Cerebellar nuclear complex (tissue), 1 donor: Measurements from ENCODE around the gene TTC34.

ENCODE experiments used
- DNase-seq, 2 experiments: peaks; one replicate each; lab custom pipeline; 2025; lab: John Stamatoyannopoulos, UW

The TTC34 gene

DNA sequence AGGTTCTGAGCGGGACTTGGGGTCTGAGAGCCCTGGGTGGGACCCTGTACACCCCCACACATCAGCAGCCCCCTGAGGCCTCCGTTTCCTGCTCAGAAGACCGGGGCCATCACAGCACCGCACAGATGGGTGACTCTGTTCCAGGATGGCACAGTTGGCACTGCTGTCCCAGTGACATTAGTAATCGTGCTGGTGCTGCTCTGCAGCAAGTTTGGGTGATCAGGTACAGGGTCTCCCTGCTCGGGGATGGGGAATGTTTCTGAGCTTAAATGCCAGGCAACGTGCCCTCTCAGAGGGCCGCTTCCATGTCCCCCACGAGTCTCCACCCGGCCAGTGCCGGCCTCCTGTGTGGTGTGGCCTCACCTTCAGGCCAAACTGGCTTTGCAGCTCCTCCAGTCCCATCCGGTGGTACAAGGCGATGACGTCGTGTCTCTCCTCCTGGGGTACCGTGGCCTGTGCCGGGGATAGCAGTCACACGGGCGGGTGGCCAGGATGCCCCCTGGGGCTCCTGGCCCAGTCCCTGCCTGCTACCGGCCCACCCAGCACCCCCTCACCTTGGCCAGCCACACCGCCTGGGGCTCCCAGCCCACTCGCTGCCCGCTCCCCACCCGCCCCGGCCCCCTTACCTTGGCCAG is 197.9 kb downstream of the TTC34 start:
- no peak for DNase-seq

DNA sequence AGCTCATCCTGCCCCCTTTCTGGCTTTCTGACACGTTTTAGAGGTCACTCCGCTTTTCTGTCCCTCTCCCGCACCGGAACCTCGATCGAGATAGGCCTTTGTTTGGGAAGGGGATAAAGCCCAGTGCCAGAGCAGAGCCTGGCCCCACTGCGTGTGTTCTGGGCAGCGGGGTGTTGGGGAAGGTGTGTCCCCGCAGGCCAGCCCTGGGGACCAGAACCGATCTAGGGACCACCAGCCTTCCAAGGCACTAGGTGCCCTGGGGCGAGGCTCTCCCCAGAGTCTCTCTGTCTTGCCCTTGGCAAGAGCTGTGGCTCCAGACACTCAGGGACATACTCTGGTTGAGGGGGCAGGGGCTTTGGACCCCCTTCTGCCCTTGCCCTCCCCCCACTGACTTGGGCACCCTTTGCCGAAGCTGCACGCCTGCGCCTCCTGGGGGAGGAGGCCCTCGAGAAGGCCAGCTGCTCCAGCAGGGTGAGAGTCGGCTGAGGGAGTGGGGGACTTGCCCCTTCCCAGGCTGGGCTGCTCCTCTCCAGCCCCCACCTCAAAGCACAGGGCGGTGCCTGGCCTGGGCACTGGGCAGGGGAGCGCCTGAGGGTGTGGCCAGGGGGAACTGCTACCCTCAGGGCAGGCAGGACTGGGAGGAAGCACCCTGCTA is 198.5 kb downstream of the TTC34 start:
- DNase-seq, result no peak

DNA sequence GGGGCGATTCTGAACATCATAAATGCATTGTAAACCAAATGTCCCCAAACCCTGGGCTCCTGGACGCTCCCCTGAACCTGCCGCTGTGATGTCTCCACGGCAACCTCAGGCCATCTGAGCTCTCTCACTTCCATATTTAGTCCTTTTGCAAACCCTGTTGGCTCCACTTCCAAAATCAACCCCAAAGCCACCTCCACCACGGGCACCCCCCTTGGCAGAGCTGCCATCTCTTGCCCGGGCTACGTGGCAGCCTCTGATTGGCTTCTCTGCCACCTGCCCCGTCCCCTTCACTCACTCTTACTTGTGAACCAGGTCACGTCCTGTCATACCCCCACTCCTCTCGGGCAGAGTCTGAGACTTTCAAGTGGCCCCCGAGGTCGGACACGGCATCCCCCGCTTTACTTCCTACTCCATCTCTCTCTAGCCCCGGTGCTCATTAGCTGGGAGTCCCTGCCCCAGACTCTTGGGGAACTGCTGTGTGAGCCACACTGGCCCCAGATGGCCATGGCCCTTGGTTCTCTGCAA is 199.1 kb downstream of the TTC34 start:
- no peak for DNase-seq

DNA sequence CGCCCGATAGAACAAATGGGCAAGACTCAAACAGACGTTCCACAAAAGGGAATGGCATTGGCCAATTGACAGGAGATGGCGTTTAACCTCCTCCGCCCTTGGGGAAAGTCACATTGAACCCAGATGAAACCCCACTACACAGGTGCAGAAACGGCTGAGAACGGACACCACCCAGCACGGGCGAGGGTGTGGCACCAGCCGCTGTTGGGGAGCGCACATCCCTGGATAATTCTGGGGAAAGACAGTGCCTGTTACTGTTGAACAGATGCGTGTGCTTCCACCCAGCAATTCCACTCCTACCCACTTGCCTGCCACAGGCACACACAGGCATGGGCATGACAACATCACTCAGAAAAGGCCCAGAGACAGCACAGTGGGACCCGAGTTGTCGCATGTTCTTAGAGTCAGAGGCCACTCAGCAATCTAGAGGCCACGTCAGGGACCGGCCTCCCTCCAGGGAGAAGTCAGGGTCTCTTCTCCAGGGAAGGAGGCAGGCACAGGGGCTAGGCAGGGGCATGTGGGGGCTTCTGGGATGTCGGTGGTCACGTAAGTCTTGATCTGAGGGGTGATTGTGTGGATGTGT is 199.7 kb downstream of the TTC34 start:
- DNase-seq, result no peak

DNA sequence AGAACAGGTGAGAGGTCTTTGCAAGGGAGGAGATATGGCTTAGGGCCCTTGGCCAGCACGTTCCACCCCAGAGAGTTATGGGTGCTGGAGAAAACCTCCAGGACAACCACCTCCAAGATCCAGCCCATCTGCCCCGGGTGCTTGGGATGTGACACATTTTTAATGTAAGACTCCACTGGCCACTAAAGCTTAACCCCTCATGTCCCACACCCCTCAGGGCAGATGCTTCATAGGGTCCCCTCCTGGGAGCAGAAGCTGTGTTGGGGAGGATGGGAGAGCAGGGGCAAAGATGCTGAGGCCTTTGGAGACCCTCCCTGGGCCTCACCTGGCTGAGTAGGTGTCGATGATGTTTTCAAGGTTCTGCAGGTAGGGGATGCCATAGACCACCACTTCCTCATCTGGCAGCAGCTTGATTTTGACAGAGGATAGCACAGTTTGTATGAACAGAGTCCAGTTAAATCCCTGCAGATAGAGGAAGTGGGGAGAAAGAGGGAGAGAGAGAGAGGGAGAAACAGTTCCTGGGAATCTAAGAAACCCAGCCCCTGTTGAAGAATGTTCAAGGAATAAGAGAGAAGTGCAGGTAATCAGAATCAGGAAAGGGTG is 203.1 kb downstream of the TTC34 start:
- no peak for DNase-seq

DNA sequence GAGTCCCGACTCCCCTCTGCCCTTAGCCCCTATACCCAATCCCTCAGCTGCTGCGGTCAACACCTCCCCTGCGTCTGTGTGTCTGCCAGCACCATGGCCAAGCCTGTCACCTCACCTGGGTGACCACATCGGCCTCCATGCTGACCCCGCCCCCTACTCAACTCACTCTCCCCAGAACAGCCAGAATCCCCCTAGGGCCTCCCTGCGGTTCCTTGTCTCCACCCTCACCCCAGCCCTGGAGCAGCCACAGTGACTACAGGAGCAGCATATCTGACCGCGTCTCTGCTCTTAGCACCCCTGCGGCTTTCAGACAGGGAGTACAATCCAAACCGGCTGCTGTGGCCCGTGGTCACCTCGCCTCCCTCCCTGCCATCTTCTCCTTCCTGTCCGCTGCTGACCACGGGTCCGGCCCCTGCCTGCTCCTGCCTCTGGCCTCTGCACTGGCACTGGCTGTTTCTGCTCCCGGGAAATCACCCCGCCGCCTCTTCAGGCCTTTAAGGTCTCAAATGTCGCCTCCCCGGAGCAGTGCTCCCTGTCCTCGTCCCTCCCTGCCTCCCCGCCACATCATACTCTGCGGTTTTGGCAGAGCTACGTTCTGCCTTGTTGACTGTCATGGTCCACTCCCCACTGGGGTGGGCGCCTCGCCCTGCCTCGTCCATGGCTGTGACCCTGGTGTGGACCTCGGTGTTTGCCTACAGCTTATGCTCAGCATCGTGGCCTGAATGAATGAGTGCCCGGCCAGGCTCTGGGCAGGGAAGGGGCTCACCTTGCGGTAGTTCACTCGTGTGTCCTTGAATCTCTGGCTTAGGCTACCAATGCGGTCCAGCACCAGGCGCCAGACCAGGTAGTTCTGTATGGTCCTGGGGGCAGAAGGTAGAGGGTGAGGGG is 203.8 kb downstream of the TTC34 start:
- no peak for DNase-seq

DNA sequence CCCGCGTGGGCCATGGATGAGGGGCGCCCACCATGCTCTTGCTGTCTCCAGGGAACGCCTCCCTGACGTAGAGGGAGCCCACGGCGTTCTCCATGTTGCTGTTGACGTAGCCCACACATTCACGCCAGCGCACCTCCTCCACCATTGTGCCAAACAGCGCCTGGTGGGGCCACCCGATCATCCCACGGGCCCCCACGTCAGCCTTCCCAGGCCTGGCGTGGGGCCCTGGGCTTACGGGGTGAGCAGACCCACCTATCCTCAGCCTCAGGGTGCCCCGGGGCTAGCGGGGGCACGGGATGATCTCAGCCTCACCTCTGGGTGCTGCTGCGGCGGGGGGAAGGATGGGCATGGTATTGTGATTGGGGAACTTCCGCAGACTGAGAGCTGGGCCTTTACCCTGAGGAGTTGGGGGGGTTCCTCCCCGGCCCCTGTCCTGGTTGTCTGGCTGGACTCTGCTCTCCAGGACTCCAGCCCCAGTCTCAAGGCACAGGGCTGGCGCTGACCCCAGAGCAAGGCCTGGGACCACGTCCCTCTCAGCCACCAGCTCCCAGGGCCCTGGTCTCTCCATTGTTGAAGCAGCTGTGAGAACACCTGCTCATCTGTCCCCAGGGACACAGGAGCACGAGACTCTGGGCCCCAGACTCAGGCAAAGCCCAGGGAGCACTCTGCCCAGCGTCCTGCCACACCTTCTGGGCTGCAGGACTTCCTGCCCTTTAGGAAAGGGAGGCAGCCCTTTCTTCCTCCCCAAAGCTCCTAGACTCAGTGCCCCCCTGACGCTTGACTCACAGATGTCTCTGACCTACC is 204.8 kb downstream of the TTC34 start:
- DNase-seq, result no peak

DNA sequence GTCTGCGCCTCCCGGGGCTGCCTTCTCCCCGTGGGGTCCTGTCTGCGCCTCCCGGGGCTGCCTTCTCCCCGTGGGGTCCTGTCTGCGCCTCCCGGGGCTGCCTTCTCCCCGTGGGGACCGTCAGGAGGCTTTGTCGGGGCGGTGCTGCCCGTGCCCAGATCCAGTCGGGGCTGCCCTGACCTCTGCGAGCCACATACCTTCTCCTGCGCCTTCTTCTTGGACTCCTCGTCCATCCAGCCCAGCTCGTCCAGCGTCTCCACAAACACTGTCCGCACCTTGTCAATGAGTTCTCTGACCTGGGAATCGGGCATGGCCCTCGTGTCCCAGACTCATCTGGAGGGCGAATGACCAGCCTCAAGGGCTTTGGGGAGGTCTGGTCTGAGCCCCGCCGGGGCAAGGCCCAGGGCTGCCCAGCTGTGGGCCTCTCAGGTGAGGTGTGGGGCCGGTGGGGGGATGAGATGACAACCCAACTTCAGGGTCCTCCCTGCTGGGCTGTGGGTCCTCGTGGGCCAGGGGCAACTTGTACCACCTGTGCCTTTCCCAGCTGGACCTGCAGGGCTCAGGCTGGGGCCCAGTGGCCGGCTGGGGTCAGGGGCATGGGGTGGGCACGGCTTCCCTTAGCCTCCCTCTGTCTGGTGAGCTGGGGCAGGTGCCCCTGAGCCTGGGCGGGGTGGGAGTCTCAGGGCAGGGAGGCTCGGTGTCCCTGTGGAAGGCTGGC is 205.5 kb downstream of the TTC34 start:
- no peak for DNase-seq

DNA sequence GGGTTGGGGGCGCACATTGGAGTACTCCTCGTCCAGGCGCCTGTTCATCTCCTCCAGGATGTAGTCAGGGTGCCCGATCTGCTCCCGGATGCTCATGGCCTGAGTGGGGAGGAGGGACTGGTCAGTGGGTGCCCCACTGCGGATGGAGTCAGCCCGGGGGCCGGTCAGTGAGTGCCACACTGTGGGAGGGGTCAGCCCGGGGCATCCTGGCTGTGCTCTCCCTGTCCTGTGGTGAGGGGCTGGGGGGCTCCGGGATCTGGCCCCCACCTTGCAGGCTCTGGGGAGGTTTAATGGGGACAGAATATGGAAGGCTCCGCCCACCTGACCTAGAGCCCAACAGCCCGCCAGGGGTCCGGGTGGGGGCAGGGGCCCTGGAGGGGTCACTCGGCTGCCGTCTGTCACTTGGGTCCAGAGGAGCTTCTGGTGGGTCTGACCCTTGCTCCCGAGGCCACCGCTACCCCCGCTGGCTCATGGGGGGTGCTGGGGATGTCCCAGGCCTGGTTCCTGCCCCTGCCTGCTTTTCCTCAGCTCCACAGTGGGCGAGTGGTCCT is 206.2 kb downstream of the TTC34 start:
- no peak for DNase-seq

DNA sequence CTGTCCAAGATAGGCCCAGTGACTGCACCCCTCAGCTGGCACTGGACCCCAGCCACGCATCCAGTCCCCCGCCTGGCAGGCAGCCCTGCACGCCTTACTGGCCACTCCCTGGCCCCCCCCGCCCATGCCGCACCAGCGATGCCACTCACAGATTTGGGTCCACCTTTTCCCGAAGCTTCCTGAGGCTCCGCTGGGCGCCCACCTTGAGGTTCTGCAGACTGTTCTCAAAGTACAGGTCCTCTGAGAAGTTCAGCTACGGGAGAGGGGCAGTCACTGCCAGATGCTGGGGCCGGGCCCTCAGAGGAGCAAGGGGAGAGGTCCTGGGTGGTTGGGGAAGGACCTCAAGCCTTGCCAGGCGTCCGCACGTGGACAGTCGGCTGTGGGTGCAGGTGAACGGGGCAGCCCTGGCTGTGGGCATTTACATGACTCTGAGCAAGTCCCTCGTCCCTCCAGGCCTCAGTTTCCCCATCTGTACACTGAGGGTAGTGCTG is 206.8 kb downstream of the TTC34 start:
- DNase-seq, result no peak

DNA sequence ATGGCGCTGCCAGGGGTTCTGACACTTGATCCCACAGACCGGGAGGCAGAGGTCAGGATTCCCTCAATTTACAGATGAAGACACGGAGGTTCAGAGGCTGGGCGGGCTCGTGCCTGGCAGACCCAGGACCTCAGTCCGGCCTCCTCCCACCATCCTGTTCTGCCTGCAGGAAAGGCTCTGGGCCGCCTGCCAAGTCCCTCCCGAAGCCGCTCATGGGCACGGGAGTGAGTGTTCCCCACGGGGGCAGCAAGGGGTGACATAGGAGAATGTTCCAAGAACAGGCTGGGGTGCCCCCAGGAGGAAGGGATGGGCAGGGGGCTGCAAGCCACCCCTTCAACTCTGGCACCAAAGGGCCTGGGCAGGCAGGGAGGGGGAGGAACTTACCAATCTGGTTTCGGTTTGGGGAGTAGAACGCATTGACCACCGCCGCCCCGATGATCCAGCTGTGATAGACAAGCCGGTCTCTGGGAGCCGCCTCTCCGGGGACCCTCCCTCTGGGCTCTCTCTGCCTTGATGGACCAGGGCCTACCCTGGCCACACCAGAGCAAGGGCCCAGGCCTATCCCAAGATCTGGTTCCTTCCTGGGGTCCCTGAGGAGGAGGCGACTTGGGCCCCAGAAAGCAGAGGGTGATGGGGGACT is 207.4 kb downstream of the TTC34 start:
- no peak for DNase-seq

DNA sequence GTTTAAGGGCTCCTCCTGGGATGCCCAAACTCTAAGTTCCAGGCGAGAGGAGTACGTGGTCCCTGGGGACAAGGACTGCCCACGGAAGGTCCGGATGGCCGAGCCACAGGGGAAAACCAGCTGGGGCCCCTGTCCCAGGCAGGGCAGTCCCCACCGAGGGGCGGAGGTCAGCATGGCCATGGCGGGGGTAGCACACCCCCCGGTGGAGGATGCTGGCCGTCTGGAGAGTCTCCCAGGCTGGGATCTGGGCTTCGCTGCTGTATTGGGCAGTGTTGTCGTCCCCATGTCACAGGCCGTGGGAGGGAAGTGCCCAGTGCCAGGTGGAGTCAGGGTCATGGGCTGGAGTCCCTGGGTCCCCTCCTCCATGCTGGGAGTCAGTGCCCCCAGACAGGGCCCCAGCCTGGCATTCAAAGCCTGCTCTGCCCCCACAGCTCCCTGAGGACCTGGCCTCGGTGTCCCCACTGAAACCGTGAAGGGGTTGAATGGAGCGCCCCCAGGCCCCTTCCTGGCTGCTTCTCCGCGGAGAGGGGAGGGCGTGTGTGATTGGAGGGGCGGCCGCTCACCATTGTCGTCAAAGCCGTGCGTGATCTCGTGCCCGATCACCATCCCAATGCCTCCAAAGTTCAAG is 208.1 kb downstream of the TTC34 start:
- no peak for DNase-seq

DNA sequence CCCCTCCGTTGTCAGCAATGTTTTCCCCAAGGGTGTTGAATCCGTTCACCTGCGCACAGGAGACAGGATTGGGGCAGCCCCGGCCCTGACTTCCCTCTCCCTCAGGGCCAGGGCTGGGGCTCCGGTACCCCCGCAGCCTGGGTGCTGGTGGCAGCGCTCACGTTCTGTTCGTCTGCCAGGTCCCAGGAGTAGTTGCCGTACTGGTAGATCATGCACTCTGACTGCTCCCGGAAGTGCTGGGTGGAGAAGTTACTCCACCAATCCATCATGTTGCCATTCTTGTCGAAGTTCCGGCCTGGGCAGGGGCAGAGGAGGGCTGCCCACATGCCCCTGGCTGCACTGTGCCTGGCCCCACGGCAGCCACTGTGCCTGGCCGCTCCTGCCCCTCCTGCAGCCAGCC is 208.8 kb downstream of the TTC34 start:
- DNase-seq, result no peak

DNA sequence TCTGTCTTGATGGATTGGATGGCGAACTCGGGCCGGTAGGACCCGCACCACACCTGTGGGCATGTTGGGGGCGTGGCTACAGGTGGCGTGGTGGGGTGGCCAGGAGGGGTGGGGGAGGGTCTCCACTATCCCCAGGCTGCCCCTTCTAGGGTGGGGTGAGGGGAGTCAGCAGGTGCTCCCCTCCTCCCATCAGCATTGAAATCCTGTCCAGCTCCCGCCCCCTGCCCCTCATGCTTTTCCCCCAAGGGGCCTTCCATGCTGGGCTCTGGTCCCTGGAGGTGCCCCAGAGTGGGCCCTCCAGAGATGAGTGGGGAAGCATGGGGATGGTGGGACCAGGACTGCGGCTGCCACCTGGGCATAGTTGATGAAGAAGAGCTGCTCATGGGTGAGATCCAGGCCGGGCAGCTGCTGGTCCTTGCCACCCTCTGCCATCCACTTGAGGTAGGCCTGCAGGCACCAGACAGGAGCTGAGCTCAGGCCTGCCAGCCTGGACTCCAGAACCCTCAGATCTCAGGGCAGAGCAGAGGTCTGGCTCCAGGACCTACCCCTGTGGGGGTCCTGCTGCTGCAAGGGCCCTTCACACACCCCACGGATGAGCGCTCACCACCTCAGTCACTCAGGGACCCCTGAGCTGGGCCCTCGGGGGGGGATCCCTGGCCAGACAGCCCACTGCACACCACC is 209.8 kb downstream of the TTC34 start:
- no peak for DNase-seq

DNA sequence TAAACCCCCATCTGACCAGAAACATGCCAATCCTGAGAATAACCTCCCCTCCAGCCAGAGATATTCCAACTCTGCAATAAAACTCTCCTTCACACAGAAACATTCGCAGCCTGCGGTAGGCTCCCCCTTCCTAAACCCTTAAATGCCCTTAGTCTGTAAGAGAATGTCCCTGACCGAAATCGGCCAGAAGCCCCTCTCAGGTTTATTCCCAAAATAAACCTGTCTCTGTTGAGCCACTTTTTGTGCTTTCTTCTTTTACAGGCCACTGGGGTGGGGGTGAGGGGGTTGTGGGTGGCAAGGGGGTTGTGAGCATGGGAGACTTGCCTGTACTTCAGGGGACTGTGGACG is 210.3 kb downstream of the TTC34 start:
- DNase-seq, result no peak

DNA sequence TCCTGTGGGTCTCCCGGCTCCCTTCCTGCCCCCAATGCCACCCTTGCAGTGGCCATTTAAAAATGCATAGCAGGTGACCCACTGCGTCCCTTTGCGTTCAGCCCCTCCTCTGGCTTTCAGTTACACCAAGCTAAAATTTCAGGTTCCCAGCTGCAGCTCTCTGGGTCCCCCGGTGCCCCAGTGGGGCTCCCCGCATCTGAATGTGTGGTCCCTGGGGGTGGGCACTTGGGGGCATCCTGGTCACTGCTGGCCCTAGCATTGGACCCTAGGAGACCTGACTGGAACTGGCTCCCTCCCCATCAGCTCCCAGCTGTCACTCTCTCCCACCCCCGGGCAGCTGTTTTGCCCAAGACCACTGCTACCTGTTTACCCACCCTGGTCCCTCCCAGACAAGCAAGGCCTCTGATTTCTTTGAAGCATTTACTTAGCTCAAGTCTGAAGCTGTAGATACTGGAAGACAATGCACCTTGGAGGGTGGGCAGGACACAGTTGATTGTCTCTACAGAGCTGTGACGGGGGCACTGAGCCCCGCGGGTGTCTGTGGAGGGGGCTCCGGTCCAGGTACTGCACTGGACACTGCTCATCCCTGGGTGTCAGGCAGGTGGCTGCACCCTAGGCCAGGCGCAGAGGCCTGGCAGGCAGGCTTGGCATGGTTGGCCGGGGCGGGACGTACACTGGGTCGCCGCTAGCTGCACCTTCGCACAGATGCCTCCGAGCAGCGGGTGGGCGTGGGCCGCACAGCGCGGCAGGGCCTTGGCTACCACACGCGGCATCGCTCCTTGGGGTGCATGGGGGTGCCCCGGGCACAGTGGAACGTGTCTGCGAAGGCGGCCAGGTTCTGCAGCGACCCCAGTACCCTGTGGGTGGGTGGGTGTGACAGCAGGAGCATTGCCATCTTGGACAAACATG is 211.0 kb downstream of the TTC34 start:
- no peak for DNase-seq

DNA sequence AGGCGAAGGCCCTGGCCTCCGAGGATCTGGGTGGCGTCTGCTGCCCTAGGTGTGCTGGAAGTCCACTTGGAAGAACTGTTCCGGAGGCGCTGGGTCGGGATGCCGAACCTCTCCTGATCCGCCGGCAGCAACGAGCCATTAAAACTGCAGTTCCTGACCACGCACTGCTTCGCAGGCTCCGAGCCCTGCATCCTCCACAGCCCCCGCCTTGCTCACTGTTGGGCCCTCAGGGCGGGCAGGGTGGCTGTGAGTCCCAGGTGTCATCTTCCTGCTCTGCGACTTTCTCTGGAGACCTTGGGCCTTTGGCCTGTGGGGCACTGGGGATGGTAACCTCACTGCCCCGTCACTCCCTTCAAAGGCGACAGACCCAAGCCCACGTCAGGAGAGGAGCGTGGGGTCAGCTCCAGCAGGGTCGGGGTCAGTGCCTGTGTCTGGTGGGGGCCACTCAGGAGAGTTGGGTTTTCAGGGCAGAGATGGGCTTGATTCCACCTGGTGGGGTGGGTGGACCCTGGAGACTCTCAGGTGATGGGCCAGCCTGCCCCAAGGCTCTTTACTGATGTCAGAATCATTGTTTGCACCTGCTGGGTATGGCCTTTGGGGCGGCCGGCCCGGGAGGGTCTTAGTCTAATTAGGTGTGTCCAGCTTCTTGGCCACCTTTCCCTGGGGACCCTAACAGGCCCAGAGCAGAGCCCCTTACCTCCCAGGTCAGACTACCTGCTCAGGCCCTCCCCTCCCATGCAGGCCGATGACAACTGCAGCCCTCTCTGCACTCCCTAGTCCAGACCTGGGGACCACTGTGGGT is 211.9 kb downstream of the TTC34 start:
- DNase-seq, result no peak
